HL-60 (cell line): Measurements from ENCODE around the gene WSB2.

Experiments
- DNase-seq, 2 experiments: peaks; one replicate each; pipeline ENCODE4 v3.0.0-alpha.2; 2010 to 2020; ENCODE audit warnings: low read depth in 1 of 2, low spot score in 1 of 2
- H3K27ac ChIP-seq: fragments of 250-450 bp; sonication (Bioruptor Pico); replicated peaks from 2 replicates; pipeline ENCODE4 v1.5.1; 2020; ENCODE audit warnings: mild to moderate bottlenecking, moderate library complexity
- H3K27me3 ChIP-seq: fragments of 250-450 bp; sonication (Bioruptor Pico); 2 replicates; pipeline ENCODE4 v1.5.1; 2021; ENCODE audit warnings: mild to moderate bottlenecking, moderate library complexity; ENCODE audit not compliant: insufficient read depth, poor library complexity, severe bottlenecking
- H3K4me3 ChIP-seq: replicated peaks from 2 replicates; pipeline ENCODE4 v1.5.1; 2011; ENCODE audit warnings: mild to moderate bottlenecking, control low read depth, low read length; ENCODE audit not compliant: insufficient read depth
- CTCF ChIP-seq: IDR thresholded peaks from one replicate; pipeline ENCODE4 v1.5.1; 2011; ENCODE audit warnings: low read length, control low read depth, inconsistent platforms; ENCODE audit not compliant: insufficient read depth
- GABPA ChIP-seq: IDR thresholded peaks from 2 replicates; pipeline ENCODE4 v1.6.1; 2012; ENCODE audit warnings: low read depth
- POLR2AphosphoS5 ChIP-seq: IDR thresholded peaks from 2 replicates; pipeline ENCODE4 v1.6.1; 2012; ENCODE audit warnings: low read depth
- REST ChIP-seq: IDR thresholded peaks from 2 replicates; pipeline ENCODE4 v1.6.1; 2012; ENCODE audit warnings: low read depth; ENCODE audit not compliant: insufficient replicate concordance
- SPI1 ChIP-seq: IDR thresholded peaks from 2 replicates; pipeline ENCODE4 v1.6.1; 2012; ENCODE audit warnings: low read depth, mild to moderate bottlenecking, borderline replicate concordance

The WSB2 gene

GRCh38 chr12:118033902-118034301 is 27.1 kb downstream of the WSB2 start:
- Histone ChIP-seq H3K27me3 (no peaks in the 10 kb centered on the region), H3K27ac (no peak overlapping the region)
- TF ChIP-seq CTCF, result no peak
- no peak for TF ChIP-seq POLR2AphosphoS5
- TF ChIP-seq REST, result no peak
- TF ChIP-seq GABPA, result no peak
- no peak for TF ChIP-seq SPI1

GRCh38 chr12:118033323-118033722 is 27.7 kb downstream of the WSB2 start:
- no peaks in the 10 kb centered on the region for H3K27me3 ChIP-seq
- H3K27ac ChIP-seq, result no peak overlapping the region
- TF ChIP-seq POLR2AphosphoS5 (no peak), REST (no peak), CTCF (no peak), GABPA (no peak), SPI1 (no peak)
- DNase-seq, result no peak
- no peak overlapping the region for H3K4me3 ChIP-seq

More at GRCh38 chr12:118033902-118034301, 27.1 kb downstream of the WSB2 start:
- H3K4me3 ChIP-seq, result no peak overlapping the region
- no peak for DNase-seq

GRCh38 chr12:118032188-118032587 is 28.8 kb downstream of the WSB2 start:
- Histone ChIP-seq H3K27ac (no peak overlapping the region), H3K4me3 (no peak overlapping the region), H3K27me3 (no peaks in the 10 kb centered on the region)
- TF ChIP-seq SPI1 (no peak), GABPA (no peak), POLR2AphosphoS5 (no peak), CTCF (no peak), REST (no peak)
- no peak for DNase-seq
